DND-41 (cell line): ENCODE data around the gene CPEB4.

Experiments
- ATAC-seq: fragments of 200-7000 bp; cut with Tn5 transposase; 3 replicates; pipeline ENCODE4 v1.9.1; 2021; ENCODE audit warnings: low read depth; ENCODE audit not compliant: insufficient read depth
- DNase-seq: peaks from one replicate; pipeline ENCODE4 v3.0.0-alpha.2; 2020
- H2AFZ ChIP-seq: 2 replicates; pipeline ENCODE4 v1.6.0; 2012; ENCODE audit warnings: low read depth, low read length
- H3K27ac ChIP-seq: 2 replicates; pipeline ENCODE4 v1.5.1; 2012; ENCODE audit warnings: low read length, inconsistent platforms
- H3K27me3 ChIP-seq: fragments of 200-600 bp; sonication (generic); 2 replicates; pipeline ENCODE4 v1.6.0; 2012; ENCODE audit warnings: low read length, mild to moderate bottlenecking, inconsistent platforms; ENCODE audit not compliant: insufficient read depth, poor library complexity
- H3K36me3 ChIP-seq: 2 replicates; pipeline ENCODE4 v1.5.1; 2012; ENCODE audit warnings: low read length, inconsistent platforms; ENCODE audit not compliant: insufficient read depth
- H3K4me1 ChIP-seq: 2 replicates; pipeline ENCODE4 v1.5.1; 2012; ENCODE audit warnings: mild to moderate bottlenecking, low read length; ENCODE audit not compliant: insufficient read depth
- H3K4me2 ChIP-seq: 2 replicates; pipeline ENCODE4 v1.6.0; 2012; ENCODE audit warnings: mild to moderate bottlenecking, moderate library complexity, low read length, inconsistent platforms; ENCODE audit not compliant: insufficient read depth
- H3K4me3 ChIP-seq, 2 experiments: fragments of 200-600 bp in 1 of 2; shearing (Covaris generic) in 1 of 2; 2 replicates each; pipeline ENCODE4 v1.5.1; 2012 to 2016; ENCODE audit warnings: inconsistent platforms in 2 of 2, low read length in 2 of 2, mild to moderate bottlenecking in 2 of 2, low read depth in 1 of 2, moderate library complexity in 1 of 2
- H3K79me2 ChIP-seq: 2 replicates; pipeline ENCODE4 v1.6.0; 2012; ENCODE audit warnings: low read length, inconsistent platforms; ENCODE audit not compliant: insufficient read depth
- H3K9ac ChIP-seq: 2 replicates; pipeline ENCODE4 v1.6.0; 2012; ENCODE audit warnings: low read depth, mild to moderate bottlenecking, inconsistent platforms, low read length, moderate library complexity
- H3K9me3 ChIP-seq: 2 replicates; pipeline ENCODE4 v1.5.1; 2012; ENCODE audit warnings: low read length, moderate library complexity, mild to moderate bottlenecking, inconsistent platforms; ENCODE audit not compliant: insufficient read depth, severe bottlenecking
- H4K20me1 ChIP-seq: 2 replicates; pipeline ENCODE4 v1.6.0; 2012; ENCODE audit warnings: low read length; ENCODE audit not compliant: insufficient read depth
- EZH2 ChIP-seq: IDR thresholded peaks from 3 replicates; pipeline ENCODE4 v1.6.1; 2012; ENCODE audit warnings: borderline replicate concordance, low read depth, mild to moderate bottlenecking, moderate library complexity, low read length, inconsistent platforms; ENCODE audit not compliant: severe bottlenecking
- TF ChIP-seq, protein P1 (sequence below): IDR thresholded peaks from 2 replicates; pipeline ENCODE4 v1.5.1; 2012; ENCODE audit warnings: borderline replicate concordance, low read length, moderate library complexity, mild to moderate bottlenecking; ENCODE audit not compliant: poor library complexity, severe bottlenecking; ENCODE audit errors: extremely low read depth

CPEB4 gene

DNA sequence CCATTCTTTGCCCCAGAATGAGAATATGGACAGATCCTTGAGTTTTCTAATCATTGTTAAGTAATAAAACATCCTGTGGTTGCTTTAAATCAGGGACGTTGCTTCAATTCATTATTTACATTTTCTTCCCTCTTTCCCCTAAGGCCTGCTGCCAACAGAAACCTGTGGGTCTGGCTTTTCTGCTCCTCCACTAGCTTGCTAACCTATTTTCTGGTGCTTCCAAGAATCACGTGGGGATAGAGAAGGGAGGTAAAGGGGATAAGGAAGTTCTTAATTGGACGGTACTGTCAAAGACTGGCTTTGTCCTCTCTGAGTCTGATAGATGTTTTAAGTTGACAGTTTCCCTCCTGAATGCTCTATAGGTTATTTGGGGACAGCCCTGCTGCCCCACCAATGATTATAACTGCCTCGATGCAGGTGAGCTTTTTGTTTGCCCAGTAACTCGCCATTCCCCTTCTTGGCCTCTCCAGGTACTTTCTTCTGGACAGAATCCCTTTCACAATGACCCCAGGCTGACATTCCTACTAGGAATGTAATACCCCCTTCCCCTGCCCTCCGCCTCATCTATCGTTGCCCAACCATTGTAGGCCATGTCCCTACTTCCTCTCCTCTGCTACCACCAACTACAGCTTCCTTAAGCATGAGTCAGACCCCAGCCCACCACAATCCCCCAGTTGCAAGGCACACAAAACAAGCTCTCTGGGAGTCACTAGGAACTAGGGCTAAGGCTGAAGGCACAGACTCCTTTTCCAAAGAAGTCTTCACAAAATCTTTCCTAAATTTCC is 19.9 kb upstream of the CPEB4 start:
- no peak overlapping the region for H2AFZ ChIP-seq
- DNase-seq: no peak

DNA sequence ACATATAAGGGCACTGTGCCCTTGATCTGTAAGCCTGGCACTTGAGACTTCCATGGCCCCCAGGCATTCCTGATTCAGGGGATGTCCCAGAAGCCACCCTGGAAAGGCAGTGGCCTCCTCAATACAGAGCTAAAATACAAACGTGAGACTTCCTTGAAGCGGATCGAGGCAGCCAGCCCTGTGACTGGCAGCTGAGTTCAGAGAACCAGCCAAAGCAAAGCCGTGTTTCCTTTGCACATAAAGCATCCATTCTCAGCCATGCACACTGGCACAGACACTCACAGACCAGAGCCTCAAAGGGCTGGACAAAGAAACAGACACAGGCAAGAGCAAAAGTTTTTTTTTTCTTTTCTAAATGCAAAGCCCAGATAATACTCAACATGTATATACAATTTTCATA is 18.8 kb upstream of the CPEB4 start:
- Histone ChIP-seq H3K4me3 (no peak overlapping the region), H3K9ac (no peak overlapping the region), H3K4me2 (no peak overlapping the region), H3K36me3 (no peaks in the 10 kb centered on the region), H2AFZ (no peak overlapping the region), H3K4me1 (no peaks in the 10 kb centered on the region), H3K27ac (no peak overlapping the region), H3K9me3 (no peaks in the 10 kb centered on the region), H3K79me2 (no peaks in the 10 kb centered on the region), H3K27me3 (no peaks in the 10 kb centered on the region), H4K20me1 (no peaks in the 10 kb centered on the region)
- no peak for DNase-seq
- no peak for TF ChIP-seq EZH2
- ATAC-seq: no peak

More for the DNA sequence above, 19.9 kb upstream of the CPEB4 start:
- ATAC-seq: no peak
- H3K27ac ChIP-seq: no peak overlapping the region
- no peaks in the 10 kb centered on the region for H3K4me1 ChIP-seq
- no peaks in the 10 kb centered on the region for H3K9me3 ChIP-seq
- no peaks in the 10 kb centered on the region for H3K79me2 ChIP-seq
- H3K4me3 ChIP-seq: no peak overlapping the region
- no peaks in the 10 kb centered on the region for H4K20me1 ChIP-seq
- no peaks in the 10 kb centered on the region for H3K27me3 ChIP-seq
- TF ChIP-seq EZH2: no peak
- H3K9ac ChIP-seq: no peak overlapping the region
- no peaks in the 10 kb centered on the region for H3K36me3 ChIP-seq
- H3K4me2 ChIP-seq: no peak overlapping the region

DNA sequence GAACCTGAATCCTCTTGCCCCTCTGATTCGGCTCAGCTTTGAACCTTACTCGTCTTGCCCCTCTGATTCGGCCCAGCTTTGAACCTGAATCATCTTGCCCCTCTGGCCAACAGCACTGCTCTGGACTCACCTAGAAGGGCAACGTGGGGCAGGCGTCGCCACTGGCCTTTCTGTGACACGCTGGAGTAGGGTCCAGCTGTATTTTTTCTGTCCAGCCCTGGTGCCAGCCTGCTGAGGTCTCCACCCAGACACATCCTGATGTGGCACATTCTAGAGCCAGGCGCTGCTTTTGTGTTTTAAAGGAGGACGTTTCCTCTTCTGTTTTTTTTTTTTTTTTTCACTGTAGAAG is 15.2 kb upstream of the CPEB4 start:
- no peak overlapping the region for H3K27ac ChIP-seq
- DNase-seq (no peak), ATAC-seq (no peak)
- no peaks in the 10 kb centered on the region for H3K79me2 ChIP-seq
- H3K4me3 ChIP-seq: no peak overlapping the region
- no peaks in the 10 kb centered on the region for H4K20me1 ChIP-seq
- no peaks in the 10 kb centered on the region for H3K4me1 ChIP-seq
- no peak for TF ChIP-seq EZH2
- TF ChIP-seq, protein P1, sequence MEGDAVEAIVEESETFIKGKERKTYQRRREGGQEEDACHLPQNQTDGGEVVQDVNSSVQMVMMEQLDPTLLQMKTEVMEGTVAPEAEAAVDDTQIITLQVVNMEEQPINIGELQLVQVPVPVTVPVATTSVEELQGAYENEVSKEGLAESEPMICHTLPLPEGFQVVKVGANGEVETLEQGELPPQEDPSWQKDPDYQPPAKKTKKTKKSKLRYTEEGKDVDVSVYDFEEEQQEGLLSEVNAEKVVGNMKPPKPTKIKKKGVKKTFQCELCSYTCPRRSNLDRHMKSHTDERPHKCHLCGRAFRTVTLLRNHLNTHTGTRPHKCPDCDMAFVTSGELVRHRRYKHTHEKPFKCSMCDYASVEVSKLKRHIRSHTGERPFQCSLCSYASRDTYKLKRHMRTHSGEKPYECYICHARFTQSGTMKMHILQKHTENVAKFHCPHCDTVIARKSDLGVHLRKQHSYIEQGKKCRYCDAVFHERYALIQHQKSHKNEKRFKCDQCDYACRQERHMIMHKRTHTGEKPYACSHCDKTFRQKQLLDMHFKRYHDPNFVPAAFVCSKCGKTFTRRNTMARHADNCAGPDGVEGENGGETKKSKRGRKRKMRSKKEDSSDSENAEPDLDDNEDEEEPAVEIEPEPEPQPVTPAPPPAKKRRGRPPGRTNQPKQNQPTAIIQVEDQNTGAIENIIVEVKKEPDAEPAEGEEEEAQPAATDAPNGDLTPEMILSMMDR: no peak
- H3K36me3 ChIP-seq: no peaks in the 10 kb centered on the region
- no peaks in the 10 kb centered on the region for H3K27me3 ChIP-seq
- H3K9me3 ChIP-seq: no peaks in the 10 kb centered on the region
- H2AFZ ChIP-seq: no peak overlapping the region
- H3K4me2 ChIP-seq: no peak overlapping the region
- H3K9ac ChIP-seq: no peak overlapping the region

DNA sequence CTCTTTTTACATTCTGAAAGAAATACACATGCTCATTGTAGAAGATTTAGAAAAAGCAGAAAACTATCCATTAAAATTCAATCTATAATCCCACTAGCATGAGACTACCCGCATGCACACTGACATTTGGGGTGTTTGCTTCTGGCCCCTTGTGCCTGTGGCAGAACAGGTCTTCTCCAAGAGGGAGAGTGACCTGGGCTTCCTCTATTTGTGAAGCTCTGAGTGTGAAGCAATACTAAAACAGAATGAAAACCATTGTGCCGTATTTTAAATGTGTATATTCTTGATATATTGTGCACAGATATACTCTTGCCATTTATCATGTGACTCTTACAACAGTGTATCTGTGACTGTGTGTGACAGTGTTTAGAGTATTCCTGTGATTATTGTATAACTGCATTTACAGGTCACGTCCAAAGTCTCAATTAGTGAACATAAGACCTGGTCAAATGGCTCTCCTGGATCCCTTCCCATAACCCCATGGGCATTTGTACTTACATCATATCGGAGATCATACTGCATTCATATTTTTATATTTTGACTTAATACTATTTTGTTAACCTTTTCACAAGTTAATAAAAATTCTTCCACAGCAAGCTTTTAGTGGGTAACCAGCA is 14.7 kb upstream of the CPEB4 start:
- Histone ChIP-seq H3K9ac (no peak overlapping the region), H3K4me2 (no peak overlapping the region), H3K27ac (no peak overlapping the region), H4K20me1 (no peaks in the 10 kb centered on the region), H3K36me3 (no peaks in the 10 kb centered on the region), H3K4me1 (no peaks in the 10 kb centered on the region), H3K4me3 (no peak overlapping the region), H2AFZ (no peak overlapping the region), H3K79me2 (no peaks in the 10 kb centered on the region), H3K9me3 (no peaks in the 10 kb centered on the region), H3K27me3 (peaks cover 4% of the 10 kb centered on the region)
- no peak for DNase-seq
- TF ChIP-seq, protein P1: no peak
- no peak for TF ChIP-seq EZH2
- no peak for ATAC-seq
